ENCODE results near the gene SPEF2.

SPEF2 gene

GRCh38 chr5:35783551-35783950 lies 165.9 kb downstream of the SPEF2 start:
- no peak for FAIRE-seq

DNA sequence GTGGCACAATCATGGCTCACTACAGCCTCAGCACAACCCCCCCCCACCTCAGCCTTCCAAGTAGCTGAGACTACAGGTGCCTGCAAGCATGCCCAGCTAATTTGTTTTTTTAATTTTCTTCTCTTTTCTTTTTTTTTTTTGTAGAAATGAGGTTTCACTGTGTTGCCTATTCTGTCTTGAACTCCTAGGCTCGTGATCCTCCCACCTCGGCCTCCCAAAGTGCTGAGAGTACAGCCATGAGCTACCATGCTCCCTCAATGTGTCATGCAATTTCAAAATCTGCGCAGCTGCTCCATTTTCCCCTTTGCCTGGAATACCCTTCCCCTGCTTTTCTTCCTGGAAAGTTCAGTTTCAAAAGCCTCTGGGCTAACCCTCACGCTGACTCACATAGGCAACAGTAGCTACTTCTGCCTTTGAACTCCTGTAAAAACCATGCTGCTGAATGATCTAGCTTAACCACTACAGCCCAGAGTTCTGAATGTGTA lies 168.0 kb downstream of the SPEF2 start:
- no peak for FAIRE-seq

DNA sequence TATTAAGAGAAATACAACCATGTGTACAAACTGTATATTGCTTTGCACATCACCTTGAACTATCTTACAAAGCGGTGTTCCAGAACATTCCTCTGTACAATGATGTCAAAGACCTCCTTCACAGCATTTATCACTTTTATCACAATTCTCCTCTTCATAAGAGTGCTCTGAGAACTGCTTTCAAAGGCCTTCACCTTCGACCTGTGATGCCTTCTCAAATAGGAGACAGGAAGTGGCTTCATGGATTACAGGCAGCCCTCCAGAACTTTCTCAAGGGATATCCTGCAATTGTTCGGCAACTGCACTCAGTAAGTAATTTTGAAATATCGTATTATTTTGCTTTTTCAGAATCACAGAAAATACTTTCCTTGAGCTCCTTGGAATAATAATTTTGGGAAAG lies 171.1 kb downstream of the SPEF2 start:
- no peak for FAIRE-seq

DNA sequence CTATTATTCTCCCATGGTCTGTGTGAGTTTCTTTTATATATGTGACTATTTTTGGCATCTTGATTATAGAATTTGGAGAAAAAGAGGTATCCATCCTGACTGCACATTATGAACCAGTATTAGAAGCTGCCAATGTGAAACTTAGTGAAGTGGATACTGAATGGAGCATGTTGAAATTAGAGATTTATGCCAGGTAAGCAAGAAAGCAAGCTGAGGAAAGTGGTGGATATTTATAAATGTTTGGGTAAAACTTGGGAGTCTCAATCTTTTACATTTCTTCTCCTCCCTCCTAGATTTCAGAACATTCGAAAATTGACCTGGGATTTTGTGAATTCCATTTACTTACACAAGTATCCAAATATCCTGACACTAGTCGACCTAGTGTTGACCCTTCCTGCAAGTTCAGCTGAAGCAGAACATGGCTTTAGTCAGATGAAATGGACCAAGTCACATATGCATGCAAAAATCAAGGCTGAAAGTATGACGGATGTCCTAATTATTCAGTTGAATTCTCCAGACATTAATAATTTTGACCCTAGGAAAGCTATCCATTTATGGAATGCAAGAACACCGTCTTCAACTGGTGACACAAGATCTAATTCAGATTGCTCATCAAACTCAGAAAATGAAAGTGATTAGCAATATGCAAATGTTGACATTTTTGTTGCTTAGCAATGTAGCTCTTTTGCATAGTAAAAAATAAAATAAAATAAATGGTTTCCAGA lies 172.2 kb downstream of the SPEF2 start:
- no peak for FAIRE-seq

- no peak for FAIRE-seq
Observed at GRCh38 chr5:35790457-35790822, 172.8 kb downstream of the SPEF2 start.

DNA sequence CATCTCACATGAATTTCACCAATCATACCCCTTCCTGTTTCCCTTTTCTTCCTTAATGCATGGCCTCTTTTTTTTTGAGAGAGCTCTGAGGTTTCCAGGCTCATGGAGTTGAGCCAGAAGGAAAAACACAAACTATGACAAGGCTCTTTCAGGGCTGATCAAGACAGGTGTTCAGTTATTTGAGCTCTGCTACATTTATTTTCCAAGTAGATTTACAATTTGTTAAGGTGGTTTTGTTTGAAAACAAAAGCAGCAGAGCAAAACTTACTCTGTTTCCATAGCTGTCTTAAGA lies 176.6 kb downstream of the SPEF2 start:
- FAIRE-seq: no peak

- FAIRE-seq: no peak
Observed at GRCh38 chr5:35794684-35795375, 177.2 kb downstream of the SPEF2 start.

GRCh38 chr5:35799181-35799580 lies 181.5 kb downstream of the SPEF2 start:
- FAIRE-seq: no peak

DNA sequence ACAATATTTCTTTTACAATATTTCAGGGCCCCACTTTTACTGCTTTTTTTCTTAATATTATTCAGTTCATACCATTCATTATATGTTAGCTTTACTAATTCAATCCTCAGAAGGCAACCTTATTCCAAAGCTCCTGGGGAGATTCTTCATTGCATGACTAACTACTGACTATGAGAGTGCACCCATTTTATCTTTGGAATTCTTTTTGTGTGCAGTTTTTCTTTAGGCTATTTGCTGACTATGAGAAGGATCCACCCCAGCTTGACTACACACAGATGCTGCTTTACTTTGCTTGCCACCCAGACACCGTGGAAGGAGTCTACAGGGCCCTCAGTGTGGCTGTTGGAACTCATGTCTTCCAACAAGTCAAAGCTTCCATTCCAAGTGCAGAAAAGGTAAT lies 182.1 kb downstream of the SPEF2 start:
- FAIRE-seq: no peak

- no peak for FAIRE-seq
Observed at GRCh38 chr5:35803191-35803651, 185.6 kb downstream of the SPEF2 start.

DNA sequence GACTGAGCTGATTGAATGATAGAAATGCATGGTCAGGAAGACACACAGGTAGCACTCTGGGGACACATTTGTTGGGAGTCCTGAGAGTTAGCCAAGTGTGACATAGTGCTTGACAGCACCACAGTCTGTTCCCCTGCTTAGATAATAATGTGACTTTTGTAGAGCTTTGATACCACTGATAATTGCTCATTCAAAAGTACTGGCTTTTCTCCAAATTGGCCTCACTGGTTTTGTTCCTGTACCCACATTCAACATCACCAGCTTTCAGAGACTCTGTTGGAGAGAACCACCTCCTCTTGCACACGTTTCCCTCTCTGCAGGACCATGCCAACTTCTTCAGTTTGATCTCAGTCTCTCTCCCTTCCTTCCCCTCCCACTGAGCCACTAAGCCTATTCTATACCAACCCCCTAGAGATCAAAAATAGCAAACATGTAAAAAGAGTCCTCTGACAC lies 186.6 kb downstream of the SPEF2 start:
- no peak for FAIRE-seq

DNA sequence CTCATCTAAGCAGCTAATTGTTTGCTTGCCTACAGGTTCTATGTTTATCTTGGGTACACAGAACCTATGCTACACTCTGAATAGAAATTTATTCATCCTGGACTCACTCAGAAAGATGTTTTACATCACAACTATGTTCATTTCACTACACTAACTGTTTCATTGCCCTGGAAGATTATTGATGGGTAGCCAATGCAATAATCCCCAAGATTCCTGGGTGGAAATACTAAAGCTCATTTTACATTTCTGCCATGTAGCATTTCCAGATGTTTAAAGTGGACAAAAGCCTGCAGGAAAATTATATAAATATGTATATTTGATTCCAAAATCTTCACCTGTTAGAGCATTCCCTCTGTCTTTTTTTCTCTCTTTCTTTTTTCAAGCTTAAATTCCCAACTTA lies 187.2 kb downstream of the SPEF2 start:
- no peak for FAIRE-seq

DNA sequence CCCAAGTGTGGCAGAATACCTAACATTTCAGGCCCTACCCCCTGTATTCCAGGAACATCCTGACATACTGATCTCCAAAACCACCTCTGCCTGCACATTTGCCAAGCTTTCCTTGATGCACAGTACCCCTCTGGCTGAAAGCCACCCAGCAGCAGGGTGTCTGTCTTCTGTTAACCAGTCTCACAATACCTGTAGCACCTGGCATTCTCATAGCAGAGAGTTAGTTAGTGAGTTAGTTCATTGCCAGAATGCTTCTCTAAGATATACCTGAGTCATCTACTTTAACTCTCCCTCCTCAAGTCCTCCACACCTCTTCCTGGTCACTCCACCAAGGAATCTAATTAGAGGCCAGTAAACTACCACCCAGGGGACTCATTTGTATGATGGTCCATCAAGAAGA lies 192.9 kb downstream of the SPEF2 start:
- FAIRE-seq: no peak

GRCh38 chr5:35811108-35811741 lies 193.6 kb downstream of the SPEF2 start:
- FAIRE-seq: no peak

GRCh38 chr5:35813521-35813920 lies 195.9 kb downstream of the SPEF2 start:
- FAIRE-seq: no peak

GRCh38 chr5:35815089-35815936 lies 197.7 kb downstream of the SPEF2 start:
- no peak for FAIRE-seq

DNA sequence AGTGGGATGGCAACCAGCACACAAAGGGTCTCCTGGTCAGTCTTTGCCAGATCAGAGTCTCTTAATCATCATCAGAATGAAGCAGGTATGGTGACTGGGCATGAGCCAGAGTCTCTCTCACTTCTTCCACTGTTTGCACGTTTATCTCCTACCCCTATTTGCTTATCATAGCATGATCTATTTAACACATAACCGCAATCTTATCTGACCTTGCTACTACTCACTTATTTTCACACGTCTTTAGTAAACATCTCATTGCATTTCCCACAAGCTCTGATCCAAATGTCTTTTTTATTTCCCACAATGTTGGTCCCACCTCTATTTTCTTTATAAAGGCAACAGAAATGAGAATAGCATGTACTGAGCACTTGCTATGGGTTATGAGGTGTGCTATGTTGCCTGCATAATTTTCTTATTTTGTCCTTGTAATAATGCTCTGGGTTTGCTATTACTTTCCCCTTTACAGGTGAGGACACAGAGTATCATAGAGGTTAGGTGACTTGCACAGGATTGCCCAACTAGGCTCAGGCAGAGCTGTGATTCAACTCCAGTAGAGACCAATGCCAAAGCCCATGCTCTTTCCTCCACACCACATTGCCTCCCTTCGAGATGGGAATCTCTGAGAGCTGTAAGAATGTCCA lies 199.3 kb downstream of the SPEF2 start:
- FAIRE-seq: no peak

DNA sequence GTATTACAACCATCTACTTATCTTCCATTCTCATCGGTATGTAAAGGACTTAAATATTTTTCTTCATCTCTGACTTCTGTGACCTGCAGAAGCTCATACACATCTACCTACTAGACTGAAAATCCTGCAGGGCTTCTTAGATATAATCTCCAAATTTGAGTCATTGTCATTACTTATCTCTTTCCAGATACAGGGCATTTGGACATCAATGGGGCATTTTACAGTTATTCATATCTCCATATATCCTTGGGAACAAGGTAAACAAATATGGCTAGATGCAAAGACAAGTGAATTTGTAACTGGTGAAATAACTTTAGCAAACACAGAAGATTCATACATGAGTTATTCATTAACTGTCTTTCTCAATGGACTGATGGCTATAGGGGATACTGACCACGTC lies 201.4 kb downstream of the SPEF2 start:
- FAIRE-seq: no peak

GRCh38 chr5:35819668-35820067 lies 202.0 kb downstream of the SPEF2 start:
- no peak for FAIRE-seq

GRCh38 chr5:35820735-35821134 lies 203.1 kb downstream of the SPEF2 start:
- FAIRE-seq: no peak

- no peak for FAIRE-seq
Observed at GRCh38 chr5:35821513-35821912, 203.8 kb downstream of the SPEF2 start.

DNA sequence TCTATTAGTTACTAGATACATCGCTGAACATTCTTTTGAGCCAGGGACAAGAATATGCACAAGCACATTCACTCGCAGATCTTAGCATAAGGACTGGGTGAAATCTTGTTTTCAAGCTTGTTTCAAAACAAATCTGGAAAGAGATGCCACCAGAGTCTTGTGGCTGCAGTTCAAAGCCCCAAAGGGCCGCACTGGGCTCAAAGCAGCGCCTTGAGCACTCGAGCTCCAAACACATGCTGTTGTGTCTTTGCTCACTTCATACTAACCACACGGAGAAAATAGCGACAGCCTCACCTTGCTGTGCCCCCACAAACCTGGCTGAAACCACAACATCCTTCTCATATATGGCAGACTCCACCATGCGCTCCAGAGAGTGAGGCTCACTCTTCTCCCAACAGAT lies 204.8 kb downstream of the SPEF2 start:
- FAIRE-seq: no peak

All from colon (tissue), 2 donors.